ENCODE measurements around the gene JMJD8.
A peak's percentile ranks its signal among the peaks of the same experiment; 100 is the strongest.

JMJD8 gene

GRCh38 chr16:721765-722540 is 37.8 kb upstream of the JMJD8 start:
- no peak for DNase-seq

- DNase-seq = peak; percentile 64
Observed at GRCh38 chr16:720990-721764, 37.0 kb upstream of the JMJD8 start, which contains the start of gene ANTKMT. ANTKMT (plus strand) TSS chr16:721146; CDS start chr16:721275, 129 bp downstream.

- peak; percentile 72 for DNase-seq
Observed at GRCh38 chr16:720447-720989, 36.4 kb upstream of the JMJD8 start.

GRCh38 chr16:719815-720446 is 35.8 kb upstream of the JMJD8 start:
- DNase-seq = no peak

GRCh38 chr16:718922-719321 is 34.8 kb upstream of the JMJD8 start:
- no peak for DNase-seq

- no peak for DNase-seq
Observed at GRCh38 chr16:718389-718788, 34.3 kb upstream of the JMJD8 start.

- DNase-seq = no peak
Observed at GRCh38 chr16:717450-718245, 33.5 kb upstream of the JMJD8 start.

GRCh38 chr16:716768-717325 is 32.7 kb upstream of the JMJD8 start:
- DNase-seq = no peak

GRCh38 chr16:716200-716568 is 32.0 kb upstream of the JMJD8 start:
- DNase-seq = no peak

- no peak for DNase-seq
Observed at GRCh38 chr16:715477-716199, 31.5 kb upstream of the JMJD8 start.

GRCh38 chr16:714558-715476 is 30.7 kb upstream of the JMJD8 start, which contains the start of gene METRN:
METRN (plus strand) TSS chr16:715118; CDS start chr16:715290, 172 bp downstream.
- DNase-seq = peak; percentile 82

- no peak for DNase-seq
Observed at GRCh38 chr16:714079-714478, 29.9 kb upstream of the JMJD8 start.

- DNase-seq = peak; percentile 87
Observed at GRCh38 chr16:712740-713250, 28.7 kb upstream of the JMJD8 start.

- peak; percentile 58 for DNase-seq
Observed at GRCh38 chr16:711548-712320, 27.6 kb upstream of the JMJD8 start.

GRCh38 chr16:711084-711483 is 26.9 kb upstream of the JMJD8 start:
- no peak for DNase-seq

GRCh38 chr16:710500-711075 is 26.5 kb upstream of the JMJD8 start:
- no peak for DNase-seq

- DNase-seq = peak; percentile 79
Observed at GRCh38 chr16:709566-710499, 25.7 kb upstream of the JMJD8 start.

GRCh38 chr16:708959-709358 is 24.8 kb upstream of the JMJD8 start:
- DNase-seq = no peak

All from fibroblast of upper back skin (primary cell).